Esophagus squamous epithelium (tissue), 4 donors: ENCODE data around the gene CLK4.

Experiments
- POLR2A ChIP-seq, 4 donors: fragments of 450-650 bp; IDR thresholded peaks; one replicate each; pipeline ENCODE4 v1.6.1; 2017; ENCODE audit warnings: antibody characterized with exemption in 4 of 4, mild to moderate bottlenecking in 4 of 4, moderate library complexity in 3 of 4
- TF ChIP-seq, protein P1 (sequence below), 6 experiments: fragments of 450-650 bp in 4 of 6; fragments of 200-600 bp in 2 of 6; sonication (generic) in 2 of 6; IDR thresholded peaks; one replicate each; pipeline ENCODE4 v1.5.1; 2016 to 2019; ENCODE audit warnings: antibody characterized with exemption in 6 of 6, mild to moderate bottlenecking in 4 of 6, moderate library complexity in 4 of 6

- TF ChIP-seq POLR2A (IDR thresholded peaks at IDR 0.05), result no peak
- TF ChIP-seq, protein P1, sequence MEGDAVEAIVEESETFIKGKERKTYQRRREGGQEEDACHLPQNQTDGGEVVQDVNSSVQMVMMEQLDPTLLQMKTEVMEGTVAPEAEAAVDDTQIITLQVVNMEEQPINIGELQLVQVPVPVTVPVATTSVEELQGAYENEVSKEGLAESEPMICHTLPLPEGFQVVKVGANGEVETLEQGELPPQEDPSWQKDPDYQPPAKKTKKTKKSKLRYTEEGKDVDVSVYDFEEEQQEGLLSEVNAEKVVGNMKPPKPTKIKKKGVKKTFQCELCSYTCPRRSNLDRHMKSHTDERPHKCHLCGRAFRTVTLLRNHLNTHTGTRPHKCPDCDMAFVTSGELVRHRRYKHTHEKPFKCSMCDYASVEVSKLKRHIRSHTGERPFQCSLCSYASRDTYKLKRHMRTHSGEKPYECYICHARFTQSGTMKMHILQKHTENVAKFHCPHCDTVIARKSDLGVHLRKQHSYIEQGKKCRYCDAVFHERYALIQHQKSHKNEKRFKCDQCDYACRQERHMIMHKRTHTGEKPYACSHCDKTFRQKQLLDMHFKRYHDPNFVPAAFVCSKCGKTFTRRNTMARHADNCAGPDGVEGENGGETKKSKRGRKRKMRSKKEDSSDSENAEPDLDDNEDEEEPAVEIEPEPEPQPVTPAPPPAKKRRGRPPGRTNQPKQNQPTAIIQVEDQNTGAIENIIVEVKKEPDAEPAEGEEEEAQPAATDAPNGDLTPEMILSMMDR (IDR thresholded peaks at IDR 0.05), result no peak
These were observed 65.9 kb downstream of the CLK4 start for GRCh38 chr5:178560911-178561310.
